AG08396 (cell line): ENCODE data around the gene ATP2B2.
A peak's percentile ranks its signal among the peaks of the same experiment; 100 is the strongest.

ENCODE experiments used
- DNase-seq: peaks from one replicate; pipeline ENCODE4 v3.0.0; 2012; ENCODE audit warnings: low spot score, mixed read lengths

ATP2B2 gene

GRCh38 chr3:10447527-10448260, 57.7 kb downstream of the ATP2B2 start:
- no peak for DNase-seq

- DNase-seq, result no peak
Observed at GRCh38 chr3:10447110-10447509, 58.3 kb downstream of the ATP2B2 start.

DNA sequence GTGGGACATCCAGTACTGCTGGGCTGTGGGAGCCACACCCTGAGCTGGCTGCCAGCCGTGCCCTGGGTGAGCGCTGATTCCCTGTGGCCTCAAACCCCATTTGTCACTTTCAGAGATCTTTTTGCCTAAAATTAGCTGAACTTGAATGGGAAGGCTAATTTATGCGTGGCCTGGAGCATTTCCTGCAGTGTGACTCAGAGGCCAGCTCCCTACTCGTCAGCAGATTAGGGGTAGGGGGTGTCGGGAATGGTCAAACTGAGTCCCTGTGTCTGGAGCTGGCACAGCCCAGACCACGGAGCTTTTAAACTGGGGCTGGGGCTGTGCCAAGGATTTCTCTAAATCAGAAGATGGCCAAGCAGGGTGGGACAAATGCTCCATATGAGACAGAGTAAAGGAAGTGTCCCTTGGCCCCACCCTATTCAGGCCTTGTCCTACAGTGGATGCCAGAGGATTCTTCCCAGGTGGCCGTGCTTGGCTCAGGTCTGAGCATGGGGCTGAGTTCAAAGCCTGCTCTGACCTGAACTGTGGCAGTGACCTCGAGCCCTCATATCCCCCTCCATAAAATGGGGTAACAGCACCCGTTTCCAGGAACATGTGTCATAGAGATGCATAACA, 59.7 kb downstream of the ATP2B2 start:
- DNase-seq, result peak; percentile 35

GRCh38 chr3:10444511-10444910, 60.9 kb downstream of the ATP2B2 start:
- DNase-seq, result no peak

DNA sequence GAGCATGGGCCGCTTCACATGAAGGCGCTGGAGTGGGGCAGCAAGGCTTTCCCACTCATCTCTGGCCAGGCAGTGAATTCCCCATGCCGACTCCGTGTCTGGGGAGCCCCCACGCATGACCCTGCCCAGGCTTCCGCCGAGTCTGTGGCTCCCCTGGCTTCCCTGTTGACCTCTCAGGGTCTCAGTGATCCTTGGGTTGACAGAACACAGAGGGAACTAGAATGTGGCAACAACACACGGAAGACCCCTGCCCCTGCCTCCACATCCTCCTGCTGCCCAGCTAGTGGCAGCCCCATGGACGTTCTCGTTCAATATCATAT, 61.3 kb downstream of the ATP2B2 start:
- DNase-seq, result no peak

- no peak for DNase-seq
Observed at GRCh38 chr3:10443272-10444109, 61.9 kb downstream of the ATP2B2 start.

DNA sequence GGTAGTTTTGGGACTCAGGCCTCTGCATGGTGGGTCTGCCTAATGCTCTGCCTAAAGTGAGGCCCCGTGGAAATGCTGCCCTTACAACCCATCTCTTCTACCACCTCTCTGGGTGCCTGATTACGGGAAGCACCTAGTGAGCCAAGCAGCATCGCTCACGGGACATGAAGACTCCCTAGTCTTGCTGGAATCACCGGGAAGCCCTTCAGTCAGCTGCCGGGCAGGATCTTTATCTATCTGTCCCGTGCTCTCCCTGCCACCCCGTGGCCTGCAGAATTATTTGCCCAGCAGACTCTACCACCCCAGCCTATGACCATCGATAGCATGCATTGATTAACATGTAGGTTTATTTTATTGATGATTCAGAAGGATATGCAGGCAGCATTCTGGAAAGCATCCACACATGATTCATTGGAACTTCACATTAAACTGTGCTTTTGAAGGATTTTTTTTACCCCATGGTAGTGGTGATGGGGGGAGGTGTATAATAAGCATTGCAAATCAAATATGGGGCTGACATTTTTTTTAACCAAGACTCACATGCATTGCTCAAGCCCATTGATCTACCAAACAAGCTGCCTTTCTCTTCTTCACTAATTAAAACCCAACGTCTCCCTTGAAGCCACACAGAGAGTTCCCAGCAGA, 63.1 kb downstream of the ATP2B2 start:
- DNase-seq, result no peak

DNA sequence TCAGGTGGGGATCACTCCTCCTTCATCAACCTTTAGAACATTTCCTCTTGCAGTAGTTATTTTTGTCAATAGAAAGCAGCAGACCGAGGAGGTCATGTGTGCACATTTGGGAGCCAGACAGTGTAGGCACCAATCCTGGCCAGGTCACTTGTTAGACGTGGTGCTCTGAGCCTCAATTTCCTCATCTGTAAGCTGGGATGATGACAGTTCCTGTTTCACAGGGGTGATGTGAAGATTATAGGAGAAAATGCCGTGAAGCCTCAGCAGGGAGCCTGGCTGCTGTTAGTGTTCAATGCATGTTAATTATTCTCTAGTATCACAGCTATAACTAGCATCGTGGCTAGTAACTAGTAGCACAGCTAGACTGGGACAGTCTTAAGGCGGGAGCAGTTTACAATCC, 64.7 kb downstream of the ATP2B2 start:
- no peak for DNase-seq

DNA sequence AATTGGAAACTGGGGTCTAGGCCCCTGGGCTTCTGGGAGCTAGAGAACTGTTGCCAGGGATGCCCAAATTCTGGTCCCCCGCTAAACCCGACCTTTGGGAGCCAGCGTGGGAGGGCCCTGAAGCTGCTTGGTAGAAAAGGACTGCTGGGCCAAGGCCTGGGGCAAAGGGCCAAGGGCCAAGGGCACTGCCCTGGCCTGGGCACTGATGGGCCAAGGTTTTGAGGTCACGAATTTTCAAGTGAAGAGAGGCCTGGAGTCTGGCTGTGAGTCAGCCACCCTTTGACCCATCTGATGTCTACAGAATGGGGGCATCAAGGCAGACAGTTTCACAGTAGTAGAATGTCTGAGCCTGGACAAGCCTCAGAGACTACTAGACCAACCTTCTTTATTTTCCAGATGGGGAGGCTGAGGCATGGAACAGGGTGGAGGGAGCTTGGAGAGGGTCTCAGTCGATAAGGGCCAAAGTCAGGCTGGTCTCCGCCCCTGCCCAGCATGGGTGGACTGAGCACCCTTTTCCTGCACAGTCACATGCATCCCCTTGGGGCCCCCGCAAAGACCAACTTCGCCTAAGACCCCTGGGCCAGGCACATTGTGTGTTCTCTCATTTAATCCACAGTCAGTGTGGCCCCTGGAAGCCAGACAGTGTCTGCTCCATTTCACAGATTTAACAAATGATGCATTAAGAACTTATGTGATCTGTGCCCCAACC, 66.3 kb downstream of the ATP2B2 start:
- no peak for DNase-seq

DNA sequence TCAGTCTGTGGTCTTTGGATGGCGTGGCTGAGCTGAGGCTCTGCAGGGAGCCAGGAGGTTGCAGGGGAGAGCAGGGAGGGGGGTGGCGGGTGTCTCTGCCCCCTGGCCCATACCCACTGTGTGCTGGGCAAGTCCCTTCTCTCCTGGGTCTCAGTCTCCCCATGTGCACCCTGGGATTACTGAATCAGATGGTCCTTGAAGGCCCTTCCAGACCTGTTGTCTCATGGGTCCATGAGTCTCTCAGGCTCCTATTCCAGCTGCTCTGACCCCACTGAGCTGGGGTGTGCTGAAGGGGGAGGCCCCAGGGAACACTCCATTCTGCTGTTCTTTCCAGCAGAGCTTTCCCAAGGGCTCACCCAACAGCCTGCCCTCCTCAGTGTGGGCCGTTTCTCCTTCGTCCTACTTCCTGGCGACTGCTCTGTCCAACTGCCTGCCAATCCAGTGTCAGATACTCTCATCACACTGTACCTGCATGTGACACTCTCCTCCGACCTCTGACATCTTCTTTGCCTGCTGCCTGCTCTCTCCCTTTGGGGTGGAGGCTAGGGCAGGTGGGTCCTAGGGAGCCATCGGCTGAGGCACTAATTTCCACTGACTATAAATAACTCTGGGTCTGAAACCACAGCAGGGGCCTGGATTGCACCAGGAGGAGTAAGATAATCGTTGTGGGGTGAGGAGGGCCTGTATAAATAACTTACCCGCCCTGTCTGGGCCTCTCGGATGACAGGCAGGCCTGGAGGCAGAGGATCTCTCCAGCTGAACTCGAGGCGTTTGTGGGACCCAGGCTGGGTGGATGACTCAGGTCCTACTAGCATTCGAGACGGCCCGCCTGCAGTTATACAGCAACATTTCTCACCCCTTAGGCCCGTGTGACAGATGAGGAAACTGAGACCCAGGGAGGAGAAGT, 67.1 kb downstream of the ATP2B2 start:
- peak; percentile 69 for DNase-seq

GRCh38 chr3:10437272-10437994, 68.0 kb downstream of the ATP2B2 start:
- peak; percentile 40 for DNase-seq

- DNase-seq, result no peak
Observed at GRCh38 chr3:10435850-10436249, 69.5 kb downstream of the ATP2B2 start.

- no peak for DNase-seq
Observed at GRCh38 chr3:10434938-10435336, 70.4 kb downstream of the ATP2B2 start.

- DNase-seq, result no peak
Observed at GRCh38 chr3:10434144-10434937, 71.0 kb downstream of the ATP2B2 start.

DNA sequence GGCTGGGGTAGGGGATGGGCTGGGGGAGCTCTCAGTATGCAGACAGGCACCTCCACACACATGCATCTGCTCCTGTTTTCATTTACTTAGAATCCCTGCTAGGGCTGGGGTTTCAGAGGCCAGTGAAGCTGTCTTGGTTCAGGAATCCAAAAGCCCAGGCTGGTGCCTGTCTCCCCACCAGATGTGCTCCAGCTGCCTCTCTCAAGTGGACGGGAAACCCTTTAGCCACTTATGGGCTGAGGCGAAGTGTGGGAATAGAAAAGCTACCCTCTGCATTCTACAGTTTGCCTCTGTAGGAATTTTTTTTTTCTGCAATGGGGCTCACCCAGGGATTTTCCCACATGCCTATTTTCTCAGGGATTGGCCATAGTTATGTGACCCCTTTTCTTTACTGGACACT, 72.5 kb downstream of the ATP2B2 start:
- DNase-seq, result no peak

GRCh38 chr3:10432156-10432845, 73.1 kb downstream of the ATP2B2 start:
- no peak for DNase-seq

GRCh38 chr3:10430805-10431204, 74.6 kb downstream of the ATP2B2 start:
- no peak for DNase-seq

GRCh38 chr3:10428406-10429091, 76.8 kb downstream of the ATP2B2 start:
- no peak for DNase-seq
